ENCODE measurements around the gene PNPLA7.
"Not testable (repeated sequence)": the region's sequence is repeated elsewhere in the genome, so short reads cannot be mapped to it uniquely, and the experiment has no call there.

The PNPLA7 gene

GRCh38 chr9:137534256-137535119 is 15.7 kb downstream of the PNPLA7 start:
- no peak for DNase-seq (ENCODE audit: insufficient read length)
- peak; percentile 33 for FAIRE-seq
- TF ChIP-seq TAF1 (IDR thresholded peaks at IDR 0.05; ENCODE audit: borderline replicate concordance, low read depth, low read length) (no peak), POLR2A (IDR thresholded peaks at IDR 0.05; ENCODE audit: low read depth, low read length) (no peak), POLR2AphosphoS5 (IDR thresholded peaks at IDR 0.05; ENCODE audit: low read depth, low read length) (no peak)

GRCh38 chr9:137532891-137533468 is 17.2 kb downstream of the PNPLA7 start:
- FAIRE-seq; DNase-seq (ENCODE audit: insufficient read length): not testable (repeated sequence)

GRCh38 chr9:137531099-137531765 is 19.0 kb downstream of the PNPLA7 start:
- FAIRE-seq, result no peak
- no peak for TF ChIP-seq POLR2A (IDR thresholded peaks at IDR 0.05; ENCODE audit: low read depth, low read length)
- TF ChIP-seq TAF1 (IDR thresholded peaks at IDR 0.05; ENCODE audit: borderline replicate concordance, low read depth, low read length), result no peak
- no peak for TF ChIP-seq POLR2AphosphoS5 (IDR thresholded peaks at IDR 0.05; ENCODE audit: low read depth, low read length)
- DNase-seq (ENCODE audit: insufficient read length), result no peak

GRCh38 chr9:137530331-137530730 is 19.9 kb downstream of the PNPLA7 start:
- TF ChIP-seq POLR2A (IDR thresholded peaks at IDR 0.05; ENCODE audit: low read depth, low read length), result no peak
- no peak for TF ChIP-seq TAF1 (IDR thresholded peaks at IDR 0.05; ENCODE audit: borderline replicate concordance, low read depth, low read length)
- no peak for TF ChIP-seq POLR2AphosphoS5 (IDR thresholded peaks at IDR 0.05; ENCODE audit: low read depth, low read length)
- no peak for DNase-seq (ENCODE audit: insufficient read length)
- no peak for FAIRE-seq

GRCh38 chr9:137524981-137525317 is 25.3 kb downstream of the PNPLA7 start:
- DNase-seq (ENCODE audit: insufficient read length) (no peak), FAIRE-seq (no peak)
- TF ChIP-seq POLR2A (IDR thresholded peaks at IDR 0.05; ENCODE audit: low read depth, low read length) (no peak), POLR2AphosphoS5 (IDR thresholded peaks at IDR 0.05; ENCODE audit: low read depth, low read length) (no peak), TAF1 (IDR thresholded peaks at IDR 0.05; ENCODE audit: borderline replicate concordance, low read depth, low read length) (no peak)

- DNase-seq (ENCODE audit: insufficient read length) (no peak), FAIRE-seq (no peak)
- TF ChIP-seq TAF1 (IDR thresholded peaks at IDR 0.05; ENCODE audit: borderline replicate concordance, low read depth, low read length) (no peak), POLR2AphosphoS5 (IDR thresholded peaks at IDR 0.05; ENCODE audit: low read depth, low read length) (no peak), POLR2A (IDR thresholded peaks at IDR 0.05; ENCODE audit: low read depth, low read length) (no peak)
Observed at GRCh38 chr9:137524161-137524980, 25.8 kb downstream of the PNPLA7 start.

- no peak for TF ChIP-seq POLR2AphosphoS5 (IDR thresholded peaks at IDR 0.05; ENCODE audit: low read depth, low read length)
- no peak for TF ChIP-seq TAF1 (IDR thresholded peaks at IDR 0.05; ENCODE audit: borderline replicate concordance, low read depth, low read length)
- no peak for TF ChIP-seq POLR2A (IDR thresholded peaks at IDR 0.05; ENCODE audit: low read depth, low read length)
- FAIRE-seq, result no peak
Observed at GRCh38 chr9:137522746-137523455, 27.3 kb downstream of the PNPLA7 start.

GRCh38 chr9:137521405-137521985 is 28.7 kb downstream of the PNPLA7 start:
- TF ChIP-seq POLR2AphosphoS5 (IDR thresholded peaks at IDR 0.05; ENCODE audit: low read depth, low read length), result no peak
- no peak for TF ChIP-seq POLR2A (IDR thresholded peaks at IDR 0.05; ENCODE audit: low read depth, low read length)
- no peak for TF ChIP-seq TAF1 (IDR thresholded peaks at IDR 0.05; ENCODE audit: borderline replicate concordance, low read depth, low read length)
- FAIRE-seq, result no peak

More at GRCh38 chr9:137522746-137523455, 27.3 kb downstream of the PNPLA7 start:
- DNase-seq (ENCODE audit: insufficient read length), result no peak

GRCh38 chr9:137520614-137521404 is 29.4 kb downstream of the PNPLA7 start:
- no peak for TF ChIP-seq POLR2AphosphoS5 (IDR thresholded peaks at IDR 0.05; ENCODE audit: low read depth, low read length)
- no peak for TF ChIP-seq POLR2A (IDR thresholded peaks at IDR 0.05; ENCODE audit: low read depth, low read length)
- FAIRE-seq (no peak), DNase-seq (ENCODE audit: insufficient read length) (peak; percentile 12)

More at GRCh38 chr9:137521405-137521985, 28.7 kb downstream of the PNPLA7 start:
- peak; percentile 13 for DNase-seq (ENCODE audit: insufficient read length)

GRCh38 chr9:137519553-137519952 is 30.6 kb downstream of the PNPLA7 start:
- no peak for FAIRE-seq
- TF ChIP-seq POLR2A (IDR thresholded peaks at IDR 0.05; ENCODE audit: low read depth, low read length) (no peak), TAF1 (IDR thresholded peaks at IDR 0.05; ENCODE audit: borderline replicate concordance, low read depth, low read length) (no peak), POLR2AphosphoS5 (IDR thresholded peaks at IDR 0.05; ENCODE audit: low read depth, low read length) (no peak)
- peak; percentile 15 for DNase-seq (ENCODE audit: insufficient read length)

GRCh38 chr9:137518661-137519459 is 31.3 kb downstream of the PNPLA7 start:
- DNase-seq (ENCODE audit: insufficient read length); FAIRE-seq: not testable (repeated sequence)

All from GM12892 (cell line).